ENCODE data around the gene TMUB2.
A peak's percentile ranks its signal among the peaks of the same experiment; 100 is the strongest.

Gene TMUB2

DNA sequence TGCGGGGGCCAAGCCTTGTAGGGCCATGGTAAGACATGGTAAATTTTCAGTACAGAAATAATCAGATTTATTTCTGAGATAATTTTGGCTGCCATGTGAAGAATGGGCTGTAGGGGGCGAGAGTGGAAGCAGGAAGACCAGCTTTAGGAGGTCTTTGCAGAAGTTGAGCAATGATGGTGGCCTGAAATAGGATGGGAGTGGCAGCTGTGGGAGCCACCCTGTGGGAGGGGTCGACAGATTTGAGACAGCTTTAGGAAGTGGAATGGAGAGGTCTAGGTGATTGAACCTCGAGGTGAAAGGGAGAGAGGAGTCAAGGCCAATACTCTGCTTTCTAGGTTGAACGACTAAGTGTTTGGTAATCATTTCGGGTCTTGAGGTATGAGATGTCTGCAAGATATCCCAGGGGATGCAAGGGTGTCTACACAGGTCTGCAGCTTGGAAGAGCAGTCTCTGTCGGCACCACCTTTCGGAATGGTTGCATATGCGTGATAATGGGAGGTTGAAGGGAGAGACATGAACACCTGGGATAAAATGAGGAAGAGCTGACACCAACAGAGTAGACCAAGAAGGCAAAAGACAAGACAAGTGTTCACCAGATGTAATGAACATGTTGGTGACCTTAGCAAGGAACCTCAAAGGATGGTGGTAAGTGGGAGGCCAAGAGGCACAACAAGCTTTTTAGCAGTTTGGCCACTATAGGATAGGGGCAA lies 17.1 kb downstream of the TMUB2 start:
- peak; percentile 64 for DNase-seq

DNA sequence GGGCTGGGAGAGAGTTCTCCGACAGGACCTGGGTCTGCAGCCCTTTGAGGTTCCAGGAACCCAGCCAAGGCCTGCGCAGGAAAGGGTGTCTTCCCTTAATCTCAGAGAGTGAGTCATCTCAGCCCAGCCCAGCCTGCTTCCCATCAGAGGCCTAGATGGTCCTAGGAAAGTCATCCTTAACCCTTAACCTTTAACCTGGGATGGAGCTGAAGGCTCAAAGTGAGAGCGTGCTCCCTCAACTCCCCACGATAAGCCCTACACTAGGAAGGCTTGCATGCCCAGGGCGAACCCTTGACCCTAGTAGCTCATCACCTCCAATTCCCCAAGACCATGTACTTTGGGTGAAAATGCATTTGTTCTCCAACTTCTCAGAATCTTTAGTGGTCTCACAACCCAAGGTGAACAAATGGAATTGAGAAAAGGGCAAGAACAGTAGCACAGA lies 17.7 kb downstream of the TMUB2 start:
- DNase-seq = peak; percentile 67

DNA sequence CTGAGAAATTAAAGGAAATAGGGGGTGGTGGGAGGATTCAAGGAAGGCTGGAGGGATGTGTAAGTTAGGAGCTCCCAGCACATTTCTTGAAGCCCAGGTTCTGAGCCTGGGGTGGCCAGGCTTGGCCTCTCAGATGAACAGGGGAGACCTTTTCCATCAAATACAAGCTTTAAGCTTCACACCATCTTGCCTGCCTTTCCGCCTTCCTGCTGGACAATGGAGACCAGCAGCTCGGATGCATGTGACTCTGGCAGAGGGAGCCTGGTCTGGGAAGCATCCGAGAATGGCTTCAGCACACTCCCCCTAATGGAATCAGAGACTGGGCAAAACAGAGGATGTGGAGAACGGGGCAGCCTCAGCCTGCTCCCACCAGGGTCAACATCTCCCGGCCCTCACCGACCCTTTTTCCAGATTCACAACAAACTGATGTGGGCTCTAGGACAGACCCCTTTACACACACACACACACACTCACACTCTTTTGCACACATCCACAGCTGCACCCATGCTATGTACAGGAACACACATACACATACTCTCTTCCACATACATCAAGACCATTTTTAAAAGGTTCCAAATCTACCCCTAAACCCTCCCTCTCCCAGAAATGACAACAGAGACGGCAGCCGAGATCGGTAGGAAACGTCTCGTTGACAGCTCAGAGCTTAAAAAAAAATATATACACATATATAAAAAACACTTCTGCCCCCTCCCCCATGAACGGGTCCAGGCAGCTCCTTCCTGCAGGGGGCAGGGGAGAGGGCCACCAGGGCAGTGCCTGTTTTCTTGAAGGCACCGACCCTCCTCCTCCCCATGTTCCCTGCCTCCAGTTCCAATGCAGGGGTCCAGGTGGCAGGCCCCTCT lies 19.4 kb downstream of the TMUB2 start:
- no peak for DNase-seq

DNA sequence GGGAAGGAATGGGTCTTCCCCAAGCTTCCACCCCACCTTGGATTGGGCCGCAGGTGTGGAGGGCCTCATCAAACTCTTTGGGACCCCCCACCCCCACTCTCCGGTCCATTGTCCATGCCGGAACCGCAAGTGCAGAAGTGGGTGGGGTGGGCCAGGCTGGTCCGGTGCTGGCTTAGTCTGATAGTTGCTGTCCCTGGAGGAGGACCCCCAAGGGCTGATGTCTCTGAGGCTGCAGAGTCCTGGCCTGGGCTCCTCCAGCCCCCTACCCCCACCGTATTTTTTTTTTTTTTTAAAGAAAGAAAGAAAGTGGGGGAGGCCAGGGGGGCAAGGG lies 20.0 kb downstream of the TMUB2 start:
- no peak for DNase-seq

DNA sequence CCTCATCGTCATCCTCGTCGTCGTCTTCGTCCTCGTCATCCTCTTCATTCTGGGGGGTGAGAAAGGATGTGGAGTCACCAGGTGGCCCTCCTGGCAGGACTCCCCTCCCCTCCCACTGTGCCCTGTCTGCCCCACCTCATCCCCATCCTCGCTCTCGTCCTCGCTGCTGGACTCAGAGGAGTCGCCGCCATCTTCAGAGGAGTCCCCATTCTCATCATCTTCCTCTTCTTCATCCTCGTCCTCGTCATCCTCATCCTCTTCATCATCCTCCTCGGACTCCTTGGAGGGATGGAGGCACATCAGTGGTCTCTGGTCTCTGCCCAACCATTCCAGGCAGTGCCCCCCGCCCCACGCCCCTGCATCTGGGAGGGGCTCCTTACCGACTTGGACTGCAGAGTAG lies 20.5 kb downstream of the TMUB2 start:
- DNase-seq = no peak

DNA sequence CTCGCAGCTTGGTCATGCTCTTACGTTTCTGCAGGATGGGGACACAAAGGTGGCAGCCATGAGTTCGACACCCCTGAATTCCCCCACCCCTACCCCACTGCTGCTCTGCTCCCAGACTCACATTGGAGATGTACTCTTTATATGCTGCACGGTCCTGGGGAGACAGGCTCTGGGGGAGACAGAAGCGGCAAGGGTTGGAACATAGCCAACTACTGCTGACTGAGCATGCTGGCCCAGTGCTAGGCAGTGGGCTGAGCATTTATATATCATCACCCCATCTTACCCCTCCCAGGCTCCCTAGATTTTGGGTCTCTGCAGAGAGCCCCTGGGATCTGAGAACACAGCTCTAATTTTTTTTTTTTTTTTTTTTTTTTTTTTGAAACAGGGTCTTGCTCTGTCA lies 21.0 kb downstream of the TMUB2 start:
- DNase-seq = no peak

DNA sequence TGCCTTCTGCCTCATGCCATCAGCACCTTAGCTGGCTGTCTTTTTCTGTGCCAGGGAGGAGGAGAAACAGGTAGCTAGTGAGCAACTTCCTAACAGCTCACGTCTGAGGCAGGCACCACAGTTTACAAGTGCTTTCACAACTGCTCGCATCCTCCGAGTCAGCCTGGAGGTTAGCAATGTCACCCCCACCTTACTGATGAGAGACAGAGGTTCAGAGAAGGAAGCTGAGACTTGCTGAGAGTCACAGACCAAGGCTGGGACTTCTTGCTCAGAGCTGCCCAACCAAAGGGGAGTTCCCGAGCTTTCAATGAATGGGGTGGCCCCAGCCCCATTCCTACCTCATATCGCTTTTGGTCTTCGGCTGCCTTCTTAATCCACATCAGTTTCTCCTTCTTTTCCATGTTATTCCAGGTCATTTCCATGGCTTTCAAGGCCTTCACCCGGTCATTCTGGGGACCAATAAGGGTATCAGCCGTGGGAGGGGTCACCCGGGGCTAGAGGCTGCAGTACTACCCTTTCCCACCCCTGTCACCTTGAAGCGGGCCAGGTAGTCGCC lies 23.1 kb downstream of the TMUB2 start:
- no peak for DNase-seq

DNA sequence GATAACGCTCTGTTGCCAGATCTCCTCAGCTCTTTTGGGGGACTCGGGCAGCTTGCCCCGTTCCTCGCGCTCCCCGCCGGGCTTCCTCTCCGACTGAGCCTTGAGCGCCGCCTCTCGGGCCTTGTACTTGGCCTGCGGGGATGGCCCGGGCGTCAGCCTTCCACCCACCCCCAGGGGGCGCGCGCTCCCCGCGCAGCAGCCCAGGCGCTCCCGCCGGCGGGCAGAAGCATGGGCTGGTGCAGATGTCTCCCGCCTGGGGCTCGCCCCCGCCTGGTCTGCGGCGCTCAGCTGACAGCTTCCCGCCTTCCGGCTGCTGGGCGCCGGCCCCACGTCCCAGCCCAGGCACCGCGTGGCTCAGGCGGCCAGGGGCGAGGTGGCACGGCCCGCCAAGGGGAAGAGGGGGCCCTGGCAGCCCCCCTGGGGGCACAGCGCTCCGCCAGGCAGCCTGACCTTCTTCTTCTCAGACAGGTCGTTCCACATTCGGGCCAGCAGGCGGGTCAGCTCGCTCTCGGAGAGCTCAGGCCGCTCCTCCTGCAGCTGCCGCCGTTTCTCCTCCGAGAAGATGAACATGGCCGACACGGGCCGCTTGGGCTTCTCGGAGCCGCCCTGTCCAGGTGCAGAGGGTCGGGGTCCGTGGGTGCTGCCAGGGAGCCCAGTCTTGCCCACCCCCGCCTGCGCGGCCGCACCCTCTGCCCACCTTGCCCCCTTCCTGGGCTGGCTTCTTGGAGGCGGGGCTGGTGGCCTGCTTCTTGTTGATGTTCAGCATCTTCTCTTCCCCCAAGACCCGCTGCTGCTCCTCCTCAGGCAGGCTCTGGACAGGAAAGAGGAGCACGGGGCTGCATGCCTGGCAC lies 23.8 kb downstream of the TMUB2 start:
- DNase-seq = peak; percentile 87

DNA sequence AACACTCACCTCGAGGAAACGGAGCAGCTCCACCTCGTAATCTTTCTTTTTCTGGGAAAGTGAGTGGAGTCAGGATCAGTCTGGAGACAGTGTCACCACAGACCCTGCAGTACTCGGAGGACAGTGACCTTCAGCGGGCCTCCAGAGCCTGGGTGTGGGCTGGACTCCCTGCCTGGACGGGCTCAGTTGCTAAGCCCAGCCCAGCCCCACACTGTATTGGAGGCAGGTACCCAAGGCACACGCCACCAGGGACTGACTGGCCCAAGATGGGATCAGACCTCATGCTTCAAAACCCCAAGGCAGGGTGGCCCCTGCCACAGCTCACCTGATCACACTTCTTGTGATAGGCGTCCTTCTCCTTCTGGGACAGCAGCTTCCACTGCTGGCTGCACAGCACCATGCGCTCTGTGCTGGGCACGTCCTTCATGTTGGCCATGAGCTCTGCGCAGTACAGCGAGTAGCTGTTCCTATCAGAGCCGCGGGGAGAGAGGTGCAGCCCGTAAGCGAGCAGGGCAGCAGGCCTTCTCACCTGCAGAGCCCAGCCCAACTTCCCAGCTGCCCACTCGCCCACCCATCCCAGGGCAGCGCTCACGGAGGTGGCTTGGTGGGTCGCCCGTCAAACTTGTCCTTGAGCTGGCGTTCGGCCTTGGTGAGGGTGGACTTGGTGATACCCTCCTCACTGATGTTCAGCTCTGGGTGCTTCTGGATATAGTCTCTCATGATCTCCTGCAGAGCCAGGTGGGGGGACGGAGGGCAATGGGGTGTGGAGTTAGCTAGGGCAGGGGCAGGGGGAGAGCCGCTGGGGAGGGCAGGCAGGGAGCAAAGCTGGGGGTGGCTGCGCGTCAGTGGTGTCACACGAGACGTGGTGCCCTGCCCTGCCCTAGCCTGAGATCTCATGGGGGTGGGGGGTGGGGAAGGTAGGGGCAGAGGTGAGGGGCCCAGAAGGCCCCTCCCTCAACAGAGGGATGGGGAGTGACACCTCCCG lies 24.8 kb downstream of the TMUB2 start:
- DNase-seq = no peak

DNA sequence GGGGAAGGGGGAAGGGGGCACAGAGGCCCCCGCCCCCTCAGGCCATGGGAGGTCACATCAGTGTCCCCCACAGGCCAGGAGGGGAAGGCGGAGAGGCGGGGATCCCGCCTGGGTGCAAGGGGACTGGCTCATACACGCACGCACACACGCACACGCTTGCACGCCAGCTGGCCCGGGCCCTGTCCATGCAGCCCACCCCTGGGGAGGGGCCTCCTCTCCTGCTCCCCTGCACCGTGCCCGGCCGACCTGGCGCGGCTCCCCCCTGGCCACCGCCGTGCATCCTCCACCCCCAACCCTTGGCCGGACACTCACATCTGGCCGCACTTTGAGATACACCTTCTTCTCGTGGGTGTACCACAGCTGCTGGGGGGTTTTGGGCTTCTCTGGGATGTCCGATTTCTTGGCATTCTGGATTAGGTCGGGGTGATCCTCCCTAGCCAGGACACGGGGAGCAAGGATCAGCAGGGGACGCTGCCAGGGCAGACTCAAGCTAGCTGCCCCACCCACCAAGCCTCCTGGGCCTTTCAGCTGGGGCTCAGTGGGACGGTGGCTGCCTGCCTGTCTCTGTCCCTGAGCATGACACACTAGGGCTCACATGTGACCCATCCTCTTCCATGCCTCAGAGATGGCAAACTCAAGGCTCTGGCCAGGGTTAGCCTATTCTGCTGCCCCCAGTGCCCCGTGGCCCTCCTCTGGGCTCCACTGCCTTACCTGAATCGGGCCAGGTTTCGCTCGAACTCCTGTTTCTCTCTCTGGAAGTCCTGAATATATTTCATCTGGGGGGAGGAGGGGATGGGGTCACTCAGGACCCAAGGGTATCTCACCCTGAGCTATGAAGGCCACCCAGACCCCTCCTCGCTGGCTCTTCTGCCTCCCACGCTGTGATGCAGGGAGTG lies 26.0 kb downstream of the TMUB2 start:
- DNase-seq = no peak

DNA sequence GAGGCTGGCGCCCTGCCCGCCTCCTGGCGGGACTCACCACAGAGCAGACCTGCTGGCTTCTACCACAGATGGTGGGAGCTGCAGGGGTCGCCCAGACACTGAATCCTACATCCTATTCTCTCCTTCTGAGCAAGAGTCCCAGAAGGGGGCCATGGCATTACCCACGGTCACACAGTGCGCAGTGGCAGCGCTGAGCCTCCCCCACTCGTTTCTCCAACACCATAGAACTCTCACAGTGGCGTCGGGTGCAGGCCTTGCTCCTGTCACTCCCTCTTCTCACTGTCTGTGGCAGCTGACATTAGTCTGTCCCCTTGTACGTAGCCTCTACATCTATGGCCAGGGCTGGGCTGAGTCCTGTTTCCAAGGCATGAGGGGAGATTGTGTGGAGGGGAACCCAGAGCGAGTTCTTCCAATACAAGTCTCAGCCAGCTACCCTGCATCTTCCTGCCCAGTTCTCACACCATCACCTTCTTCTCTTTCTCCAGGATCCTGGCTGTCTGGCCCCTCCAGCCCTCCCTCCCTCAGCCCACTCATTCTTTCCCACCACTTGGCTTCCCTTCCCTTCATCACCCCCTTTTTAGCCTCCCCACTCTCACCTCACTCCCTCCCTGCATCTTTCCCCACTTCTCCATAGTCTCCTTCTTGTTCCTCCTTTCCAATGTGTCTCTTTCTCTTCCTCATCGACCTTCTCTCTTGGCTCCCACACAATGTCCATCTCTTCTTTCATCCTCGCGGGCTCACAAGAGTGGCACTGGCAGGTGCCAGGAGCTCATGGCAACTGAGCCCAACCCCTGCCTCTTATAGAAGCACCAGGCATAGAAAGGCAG lies 26.8 kb downstream of the TMUB2 start:
- no peak for DNase-seq

DNA sequence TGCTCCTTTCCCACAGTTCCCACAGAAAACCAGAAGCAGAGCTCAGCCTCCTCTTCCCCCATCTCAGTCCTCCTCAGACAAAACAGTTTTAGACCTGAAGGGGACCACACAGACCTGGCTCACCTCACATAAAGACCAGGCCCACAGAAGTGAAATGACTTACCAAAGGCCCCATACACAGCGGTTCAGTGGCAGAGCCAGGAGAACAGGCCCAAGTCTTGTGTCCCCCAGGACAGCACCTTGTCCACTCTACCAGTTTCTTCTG lies 27.4 kb downstream of the TMUB2 start:
- DNase-seq = no peak

DNA sequence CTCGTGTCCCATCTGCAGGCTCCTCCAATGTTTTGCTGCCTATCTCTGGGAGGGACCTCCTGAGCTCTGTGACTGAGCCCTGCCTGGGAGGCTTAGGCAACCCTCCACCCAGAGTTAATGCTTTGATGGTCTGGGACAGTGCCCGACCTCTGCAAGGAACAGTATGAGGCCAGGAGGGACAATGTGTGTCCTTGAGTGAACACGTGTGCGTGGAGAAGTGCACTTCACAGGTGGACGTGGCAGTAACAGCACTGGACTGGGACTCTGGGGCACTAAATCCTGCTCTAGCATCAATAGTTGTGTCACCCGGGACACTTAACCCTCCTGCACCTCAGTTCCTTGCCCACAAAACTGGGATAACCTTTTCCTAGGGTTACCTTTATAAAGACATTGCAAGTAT lies 28.1 kb downstream of the TMUB2 start:
- no peak for DNase-seq

DNA sequence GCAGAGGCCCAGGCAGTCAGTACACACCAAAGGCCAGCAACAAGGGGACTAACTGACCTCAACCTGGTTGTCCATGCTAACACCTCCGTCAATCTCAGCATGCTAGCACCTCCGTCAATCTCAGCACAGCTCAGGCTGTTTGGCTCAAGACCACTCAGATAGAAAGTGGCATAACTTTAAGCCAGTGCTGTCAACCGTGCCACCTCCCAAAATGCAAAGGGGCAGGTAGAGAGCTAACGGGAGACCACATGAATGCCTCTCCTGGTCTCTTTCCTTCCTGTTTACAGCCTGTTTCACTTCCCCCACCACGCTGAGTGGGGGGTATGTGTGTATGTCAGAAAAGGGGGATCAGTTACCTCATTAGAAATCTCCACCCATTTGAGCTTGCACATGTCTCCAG lies 29.4 kb downstream of the TMUB2 start:
- no peak for DNase-seq

DNA sequence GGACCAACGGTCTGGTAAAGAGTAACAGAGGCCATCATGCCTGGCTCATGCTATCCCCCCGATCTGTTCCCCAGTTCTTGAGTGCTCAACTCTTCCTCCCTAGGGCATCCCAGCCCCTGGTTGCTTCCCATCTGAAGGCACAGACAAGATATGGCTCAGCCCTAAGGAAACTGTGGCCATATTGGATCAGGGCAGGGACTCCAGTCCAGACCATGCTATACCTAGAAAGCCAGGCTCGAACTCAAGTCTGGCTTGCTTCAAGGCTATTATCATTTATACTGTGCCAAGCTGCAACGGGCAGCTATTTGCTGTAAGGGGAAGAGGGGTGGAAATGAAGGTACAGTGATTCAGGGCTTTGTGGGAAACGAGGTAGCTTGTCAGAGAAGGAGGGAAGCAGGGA lies 29.9 kb downstream of the TMUB2 start:
- no peak for DNase-seq

DNA sequence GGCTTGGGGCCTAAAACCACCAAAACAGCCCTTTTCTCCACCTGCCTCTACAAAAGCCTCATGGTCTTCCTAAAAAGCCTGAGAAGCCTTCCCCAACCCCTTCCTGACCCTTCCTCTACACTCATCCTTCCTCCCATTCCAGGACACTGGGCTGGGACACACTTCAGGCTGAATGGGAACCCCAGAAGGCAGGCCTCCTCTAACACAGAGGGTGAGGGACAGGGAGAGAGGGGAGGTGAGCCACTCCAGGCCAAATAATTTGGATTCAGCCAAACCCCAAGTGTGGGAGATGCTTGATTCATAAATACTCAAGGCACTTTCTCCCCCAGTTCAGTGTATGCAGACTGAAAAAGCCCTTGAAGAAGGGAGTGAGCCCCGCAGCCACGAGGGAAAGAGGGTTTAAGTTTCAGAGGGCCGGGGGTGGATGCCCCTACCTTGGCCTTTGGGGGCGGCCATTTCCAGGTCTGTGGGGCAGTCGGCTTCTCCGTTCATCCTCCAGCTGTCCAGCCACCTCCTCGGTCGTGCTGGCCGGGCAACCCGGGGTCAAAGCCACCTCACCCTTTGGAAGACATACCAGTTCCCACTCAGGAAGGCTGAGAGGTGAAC lies 31.1 kb downstream of the TMUB2 start:
- DNase-seq = no peak

DNA sequence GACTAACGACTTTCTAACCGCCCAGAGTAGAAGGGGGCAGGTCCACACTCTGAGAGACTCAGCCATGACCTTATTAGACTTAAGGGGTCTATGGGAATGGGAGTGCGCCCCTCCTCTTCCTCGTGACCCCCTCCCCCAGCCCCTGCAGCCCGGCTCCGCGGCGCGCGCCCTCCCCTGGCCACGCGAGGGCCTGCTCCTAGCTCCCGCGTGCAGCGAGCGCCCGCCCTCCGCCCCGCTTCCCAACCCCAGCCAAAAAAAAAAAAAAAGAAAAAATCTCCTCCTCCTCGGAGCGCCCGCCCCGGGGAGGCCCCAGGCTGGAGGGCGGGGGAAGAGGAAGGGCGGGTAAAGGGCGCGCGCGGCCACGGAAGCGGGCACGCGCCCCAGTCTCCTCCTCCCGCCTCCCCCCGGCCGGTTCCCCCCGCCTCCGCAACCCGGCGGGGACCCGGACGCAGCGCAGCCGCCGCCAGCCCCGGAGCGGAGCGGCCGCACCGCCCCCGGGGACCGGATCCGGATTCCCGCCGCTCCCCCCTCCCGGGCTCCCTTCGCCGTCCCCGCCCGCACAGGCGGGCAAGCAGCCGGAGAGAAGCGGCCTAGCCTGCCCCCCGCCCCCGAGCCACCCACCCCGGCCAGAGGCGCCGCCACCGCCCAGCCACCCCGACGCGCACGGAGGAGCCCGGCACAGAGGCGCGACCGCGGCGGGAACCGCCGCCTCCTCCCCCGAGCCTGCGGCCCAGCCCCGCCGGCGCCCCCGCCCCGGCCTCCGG lies 31.8 kb downstream of the TMUB2 start:
- DNase-seq = peak; percentile 96

DNA sequence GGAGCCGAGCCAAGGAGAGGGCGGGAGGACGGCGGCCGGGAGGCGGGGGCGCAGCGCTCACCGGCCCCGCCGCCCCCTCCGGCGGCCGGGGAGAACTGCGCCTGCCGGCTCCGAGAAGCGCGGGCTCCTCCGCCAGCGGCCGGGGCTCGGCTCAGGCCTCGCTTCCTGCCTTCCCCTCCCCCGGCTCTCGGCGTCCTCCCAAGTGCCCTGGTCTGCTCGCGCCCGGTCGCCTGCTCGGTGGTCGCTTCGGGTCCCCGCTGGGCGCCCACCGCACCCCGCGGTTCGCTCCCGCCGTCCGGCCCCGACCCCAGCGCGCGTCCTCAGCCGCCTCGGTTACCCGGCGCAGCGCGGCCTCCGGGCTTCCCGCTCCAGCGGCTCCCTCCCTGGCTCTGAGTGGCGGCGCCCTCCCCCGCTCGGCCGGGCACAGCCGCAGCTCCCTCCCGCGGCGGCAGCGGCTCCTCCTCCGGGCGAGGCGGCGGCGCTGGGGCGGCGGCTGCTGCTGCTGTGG lies 32.4 kb downstream of the TMUB2 start:
- DNase-seq = peak; percentile 80
